Thyroid gland (tissue), 4 donors: ENCODE data around the gene GKN1. TPM values are rescaled to one million over a fixed set of nuclear protein-coding genes. Genes with fewer than 3 reads are reported as not detected.

ENCODE experiments used
- DNase-seq, 2 donors: peaks; one replicate each; pipeline ENCODE4 v3.0.0-alpha.2; 2019
- H3K27ac ChIP-seq, 3 donors: fragments of 200-600 bp; sonication (generic); 1 replicate in 2 of 3; 2 replicates in 1 of 3; pipeline ENCODE4 v1.5.1; 2016 to 2019; ENCODE audit warnings: mild to moderate bottlenecking in 1 of 3, moderate library complexity in 1 of 3
- H3K27me3 ChIP-seq: fragments of 200-600 bp; sonication (generic); one replicate; pipeline ENCODE4 v1.5.1; 2019
- H3K36me3 ChIP-seq, 2 donors: fragments of 200-600 bp; sonication (generic); one replicate each; pipeline ENCODE4 v1.5.1; 2016 to 2019
- H3K4me1 ChIP-seq, 2 donors: fragments of 200-600 bp; sonication (generic); one replicate each; pipeline ENCODE4 v1.5.1; 2017 to 2019
- H3K4me3 ChIP-seq, 3 donors: fragments of 200-600 bp; sonication (generic); replicated peaks in 1 of 3; 1 replicate in 2 of 3; 2 replicates in 1 of 3; pipeline ENCODE4 v1.5.1; 2016; ENCODE audit warnings: mild to moderate bottlenecking in 1 of 3
- H3K9me3 ChIP-seq: fragments of 200-600 bp; sonication (generic); one replicate; pipeline ENCODE4 v1.5.1; 2017
- CTCF ChIP-seq, 6 experiments: fragments of 200-600 bp in 3 of 6; fragments of 450-650 bp in 3 of 6; sonication (generic) in 3 of 6; IDR thresholded peaks; one replicate each; pipeline ENCODE4 v1.5.1; 2016 to 2019; ENCODE audit warnings: antibody characterized with exemption in 6 of 6, mild to moderate bottlenecking in 2 of 6, inconsistent platforms in 1 of 6, moderate library complexity in 1 of 6
- POLR2A ChIP-seq, 2 donors: fragments of 450-650 bp; IDR thresholded peaks; one replicate each; pipeline ENCODE4 v1.6.1; 2017; ENCODE audit warnings: antibody characterized with exemption in 2 of 2, mild to moderate bottlenecking in 2 of 2, moderate library complexity in 1 of 2
- WGBS, 2 donors: methylation state at CpG; one replicate each; pipeline ENCODE4 v1.1.5; 2017; 5-methylcytosine and 5-hydroxymethylcytosine counted together
- intact Hi-C: fragments of 100-400 bp; cut with DNase I; formaldehyde crosslinking; loops from one replicate; pipeline ENCODE4 v1.15.1; 2023
- total RNA-seq, 4 donors: library from RNA; depleted of rRNA; stranded (reverse); fragments of >200 nt; gene quantifications; one replicate each; pipeline ENCODE4 v1.2.3, GENCODE V29; 2016

Gene GKN1
- total RNA-seq, 4 donors from 2014 or later: not detected

GRCh38 chr2:68970566-68971265 is 3.7 kb upstream of the GKN1 start:
- WGBS, 2 donors: 81 to 83% methylated on average over 8 of the region's 8 CpGs
- DNase-seq: no peak
- no peak overlapping the region for H3K4me3 ChIP-seq
- TF ChIP-seq CTCF (IDR thresholded peaks at IDR 0.05) (no peak), POLR2A (IDR thresholded peaks at IDR 0.05) (no peak)
- no peaks in the 10 kb centered on the region for H3K9me3 ChIP-seq
- no peaks in the 10 kb centered on the region for H3K36me3 ChIP-seq
- H3K27ac ChIP-seq: no peak overlapping the region
- intact Hi-C loops: no loop called here
- H3K27me3 ChIP-seq: no peaks in the 10 kb centered on the region
- H3K4me1 ChIP-seq: no peaks in the 10 kb centered on the region

- Histone ChIP-seq H3K36me3 (no peaks in the 10 kb centered on the region), H3K4me1 (no peaks in the 10 kb centered on the region), H3K4me3 (no peak overlapping the region), H3K9me3 (no peaks in the 10 kb centered on the region), H3K27me3 (no peaks in the 10 kb centered on the region), H3K27ac (no peak overlapping the region)
- intact Hi-C loops: no loop called here
- no peak for DNase-seq
- TF ChIP-seq POLR2A (IDR thresholded peaks at IDR 0.05): no peak
- WGBS, 2 donors: 82 to 84% methylated on average over 5 of the region's 5 CpGs
These were observed 2.7 kb upstream of the GKN1 start for GRCh38 chr2:68971591-68972231.

- no peak for TF ChIP-seq POLR2A (IDR thresholded peaks at IDR 0.05)
- no peak for TF ChIP-seq CTCF (IDR thresholded peaks at IDR 0.05)
- no peak for DNase-seq
- Histone ChIP-seq H3K9me3 (no peaks in the 10 kb centered on the region), H3K36me3 (no peaks in the 10 kb centered on the region), H3K27ac (no peak overlapping the region), H3K4me3 (no peak overlapping the region), H3K4me1 (no peaks in the 10 kb centered on the region), H3K27me3 (no peaks in the 10 kb centered on the region)
- intact Hi-C loops: no loop called here
- WGBS, 2 donors: 65 to 70% methylated on average over 9 of the region's 9 CpGs
These were observed 670 bp downstream of the GKN1 start for GRCh38 chr2:68974946-68975665.

GRCh38 chr2:68975844-68976243 is 1.4 kb downstream of the GKN1 start:
- no peaks in the 10 kb centered on the region for H3K36me3 ChIP-seq
- no peak for TF ChIP-seq CTCF (IDR thresholded peaks at IDR 0.05)
- TF ChIP-seq POLR2A (IDR thresholded peaks at IDR 0.05): no peak
- no peaks in the 10 kb centered on the region for H3K9me3 ChIP-seq
- peaks cover 0 to 7% of the 10 kb centered on the region in 2 donors for H3K4me1 ChIP-seq
- 91 to 99% methylated on average over 2 of the region's 2 CpGs for WGBS, 2 donors
- H3K27me3 ChIP-seq: no peaks in the 10 kb centered on the region
- no peak overlapping the region for H3K4me3 ChIP-seq
- intact Hi-C loops: no loop called here
- no peak overlapping the region for H3K27ac ChIP-seq
- DNase-seq: no peak

- Histone ChIP-seq H3K27ac (no peak overlapping the region), H3K27me3 (no peaks in the 10 kb centered on the region), H3K4me3 (no peak overlapping the region), H3K4me1 (peaks cover 0 to 7% of the 10 kb centered on the region in 2 donors), H3K9me3 (no peaks in the 10 kb centered on the region), H3K36me3 (no peaks in the 10 kb centered on the region)
- intact Hi-C loops: no loop called here
- 82 to 94% methylated on average over 4 of the region's 4 CpGs for WGBS, 2 donors
- no peak for DNase-seq
- TF ChIP-seq CTCF (IDR thresholded peaks at IDR 0.05): no peak
- TF ChIP-seq POLR2A (IDR thresholded peaks at IDR 0.05): no peak
These were observed 3.0 kb downstream of the GKN1 start for GRCh38 chr2:68977453-68977852.
